PC-3 (cell line): ENCODE measurements around the gene PITPNM3.

Source experiments
- CTCF ChIP-seq: fragments of 300-600 bp; sonication (generic); conservative IDR thresholded peaks from 2 replicates; pipeline ENCODE4 v1.5.1; 2017; ENCODE audit warnings: antibody characterized with exemption, low read depth, mild to moderate bottlenecking, low read length
- EZH2 ChIP-seq: fragments of 300-600 bp; sonication (generic); IDR thresholded peaks from one replicate; pipeline ENCODE4 v1.6.1; 2017; ENCODE audit warnings: antibody characterized with exemption, mild to moderate bottlenecking, low read length; ENCODE audit not compliant: unreplicated experiment
- EZH2phosphoT487 ChIP-seq: fragments of 300-600 bp; sonication (generic); IDR thresholded peaks from 2 replicates; pipeline ENCODE4 v1.6.1; 2018; ENCODE audit warnings: mild to moderate bottlenecking, antibody characterized with exemption, low read length, borderline replicate concordance

DNA sequence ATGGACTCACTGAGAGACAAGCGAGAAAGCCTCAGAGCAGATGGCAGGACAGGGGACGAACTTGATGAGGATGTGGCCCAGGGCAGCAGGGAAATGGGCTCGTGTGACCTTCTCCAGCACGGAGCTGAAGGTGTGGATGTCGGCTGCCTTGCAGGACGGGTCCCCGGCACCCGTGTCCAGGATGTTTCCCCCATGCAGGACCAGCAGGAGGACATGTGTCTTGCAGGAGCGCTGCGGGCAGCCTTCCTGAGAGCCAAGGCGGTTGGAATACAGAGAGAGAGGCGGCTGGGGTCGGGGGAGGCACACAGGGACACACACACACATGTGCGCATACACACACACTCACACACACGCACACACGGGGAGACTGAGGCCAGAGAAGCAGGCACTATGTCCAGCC, 72.8 kb downstream of the PITPNM3 start:
- TF ChIP-seq CTCF (no peak), EZH2 (no peak), EZH2phosphoT487 (no peak)
